ENCODE results near the gene ARFGAP2.

The ARFGAP2 gene

DNA sequence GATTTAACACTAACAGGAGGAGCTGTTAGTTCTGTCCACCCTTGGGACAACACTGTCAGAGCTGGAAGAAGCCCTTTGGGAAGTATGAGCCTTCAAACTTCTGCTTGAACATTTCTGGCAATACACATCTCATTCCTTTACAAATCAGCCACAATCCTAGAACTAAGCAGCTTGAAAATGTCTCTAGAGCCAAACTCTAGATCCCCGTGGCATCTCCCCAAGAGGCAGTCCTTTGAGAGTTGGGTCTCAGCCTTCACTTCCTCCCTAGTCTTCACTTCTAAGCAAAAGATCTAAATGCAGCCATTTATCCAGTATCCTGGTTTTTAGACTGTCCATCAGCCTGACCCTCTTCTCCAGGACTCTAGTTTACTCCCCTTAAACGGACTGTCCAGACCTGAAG lies 26.9 kb downstream of the ARFGAP2 start:
- DNase-seq (ENCODE audit: low read depth) = no peak
- TF ChIP-seq, protein P1, sequence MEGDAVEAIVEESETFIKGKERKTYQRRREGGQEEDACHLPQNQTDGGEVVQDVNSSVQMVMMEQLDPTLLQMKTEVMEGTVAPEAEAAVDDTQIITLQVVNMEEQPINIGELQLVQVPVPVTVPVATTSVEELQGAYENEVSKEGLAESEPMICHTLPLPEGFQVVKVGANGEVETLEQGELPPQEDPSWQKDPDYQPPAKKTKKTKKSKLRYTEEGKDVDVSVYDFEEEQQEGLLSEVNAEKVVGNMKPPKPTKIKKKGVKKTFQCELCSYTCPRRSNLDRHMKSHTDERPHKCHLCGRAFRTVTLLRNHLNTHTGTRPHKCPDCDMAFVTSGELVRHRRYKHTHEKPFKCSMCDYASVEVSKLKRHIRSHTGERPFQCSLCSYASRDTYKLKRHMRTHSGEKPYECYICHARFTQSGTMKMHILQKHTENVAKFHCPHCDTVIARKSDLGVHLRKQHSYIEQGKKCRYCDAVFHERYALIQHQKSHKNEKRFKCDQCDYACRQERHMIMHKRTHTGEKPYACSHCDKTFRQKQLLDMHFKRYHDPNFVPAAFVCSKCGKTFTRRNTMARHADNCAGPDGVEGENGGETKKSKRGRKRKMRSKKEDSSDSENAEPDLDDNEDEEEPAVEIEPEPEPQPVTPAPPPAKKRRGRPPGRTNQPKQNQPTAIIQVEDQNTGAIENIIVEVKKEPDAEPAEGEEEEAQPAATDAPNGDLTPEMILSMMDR (conservative IDR thresholded peaks at IDR 0.05; ENCODE audit: control insufficient read depth, insufficient read depth, low read depth, low read length) = no peak
- H3K4me3 ChIP-seq (ENCODE audit: control insufficient read depth, low read depth, low read length) = no peak overlapping the region

DNA sequence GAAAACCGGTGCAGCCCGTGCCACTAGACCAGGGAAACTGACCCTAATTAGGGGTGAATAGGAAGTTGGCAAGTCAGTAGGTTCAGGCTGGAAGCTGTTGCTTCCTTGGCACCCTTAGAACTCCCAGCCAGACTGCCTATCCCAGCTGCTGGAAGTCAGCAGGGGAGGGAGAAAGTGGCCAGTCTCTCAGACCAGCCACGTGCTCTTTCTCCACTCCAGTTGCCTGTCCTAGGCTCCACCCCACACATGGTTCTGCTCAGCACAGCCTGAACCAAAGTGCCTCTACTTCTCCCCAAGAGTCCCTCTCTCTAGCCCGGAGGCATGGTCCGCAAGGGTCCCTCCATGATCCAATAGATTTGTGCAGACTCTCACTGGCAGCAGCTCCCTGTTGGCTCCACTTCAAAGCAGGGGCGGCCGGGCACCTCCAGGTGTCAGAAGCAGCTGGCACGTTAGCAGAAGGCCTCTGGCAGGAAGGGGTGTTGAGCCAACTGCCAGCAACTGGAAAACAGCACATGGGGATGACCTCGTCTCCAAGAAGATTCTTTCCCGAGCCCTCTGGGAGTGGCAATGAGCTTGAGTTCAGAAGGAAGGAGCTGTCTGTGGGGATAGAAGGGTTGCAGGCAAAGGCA lies 27.7 kb downstream of the ARFGAP2 start:
- no peak for DNase-seq (ENCODE audit: low read depth)
- TF ChIP-seq, protein P1 (conservative IDR thresholded peaks at IDR 0.05; ENCODE audit: control insufficient read depth, insufficient read depth, low read depth, low read length) = no peak
- no peak overlapping the region for H3K4me3 ChIP-seq (ENCODE audit: control insufficient read depth, low read depth, low read length)

DNA sequence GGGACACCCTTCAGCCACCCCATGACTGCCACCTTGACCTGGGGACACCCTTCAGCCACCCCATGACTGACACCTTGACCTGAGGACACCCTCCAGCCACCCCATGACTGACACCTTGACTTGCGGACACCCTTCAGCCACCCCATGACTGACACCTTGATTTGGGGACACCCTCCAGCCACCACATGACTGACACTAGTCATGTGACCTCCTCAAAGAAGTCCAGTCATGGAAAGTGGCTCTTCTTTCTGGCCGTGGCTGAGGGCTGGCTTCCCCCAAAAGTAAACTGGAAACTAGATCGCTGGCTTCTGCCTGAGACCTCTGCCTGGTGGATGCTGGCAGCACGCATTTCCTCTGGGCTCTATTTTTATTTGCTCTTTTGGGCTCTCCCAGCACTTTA lies 28.4 kb downstream of the ARFGAP2 start:
- H3K4me3 ChIP-seq (ENCODE audit: control insufficient read depth, low read depth, low read length) = no peak overlapping the region
- no peak for DNase-seq (ENCODE audit: low read depth)
- TF ChIP-seq, protein P1 (conservative IDR thresholded peaks at IDR 0.05; ENCODE audit: control insufficient read depth, insufficient read depth, low read depth, low read length) = no peak

DNA sequence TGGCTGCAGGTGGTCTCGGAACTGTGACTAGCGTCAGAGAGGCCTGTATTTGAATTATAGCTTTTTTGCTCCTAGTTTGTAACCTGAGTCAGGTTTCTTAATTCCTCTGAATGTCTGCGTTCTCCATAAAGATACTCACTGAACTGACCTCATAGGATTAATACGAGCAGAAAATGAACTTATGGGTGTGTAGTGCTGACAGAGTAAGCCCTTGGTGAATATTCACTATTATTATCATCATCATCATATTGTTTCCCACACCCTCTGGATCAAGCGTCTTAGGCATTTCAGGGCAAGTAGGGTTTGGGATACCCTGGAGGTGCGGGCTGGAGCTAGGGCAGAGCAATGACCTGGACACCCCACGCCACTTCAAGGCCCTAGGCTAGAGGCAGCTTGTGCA lies 29.0 kb downstream of the ARFGAP2 start:
- TF ChIP-seq, protein P1 (conservative IDR thresholded peaks at IDR 0.05; ENCODE audit: control insufficient read depth, insufficient read depth, low read depth, low read length) = no peak
- H3K4me3 ChIP-seq (ENCODE audit: control insufficient read depth, low read depth, low read length) = no peak overlapping the region
- DNase-seq (ENCODE audit: low read depth) = no peak

DNA sequence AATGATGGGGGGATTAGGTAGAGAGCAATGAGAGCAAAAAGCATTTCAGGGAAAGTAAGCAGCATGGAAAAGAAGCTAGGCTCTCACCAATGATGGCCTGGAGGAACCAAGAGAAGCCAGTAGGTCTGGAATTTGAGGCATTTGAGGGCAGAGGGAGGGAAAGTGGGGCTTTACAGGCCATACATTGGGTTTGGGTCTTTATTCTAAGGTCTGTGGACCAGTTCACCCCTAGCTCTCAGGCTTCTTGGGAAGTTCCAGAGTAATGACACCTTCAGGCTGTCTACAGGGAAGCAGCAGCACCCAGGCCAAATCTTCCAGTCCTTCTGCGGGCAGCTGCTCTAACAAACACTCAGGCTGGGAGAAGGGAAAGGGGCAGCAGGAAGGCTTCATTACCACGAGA lies 29.4 kb downstream of the ARFGAP2 start:
- DNase-seq (ENCODE audit: low read depth) = no peak
- TF ChIP-seq, protein P1 (conservative IDR thresholded peaks at IDR 0.05; ENCODE audit: control insufficient read depth, insufficient read depth, low read depth, low read length) = no peak

DNA sequence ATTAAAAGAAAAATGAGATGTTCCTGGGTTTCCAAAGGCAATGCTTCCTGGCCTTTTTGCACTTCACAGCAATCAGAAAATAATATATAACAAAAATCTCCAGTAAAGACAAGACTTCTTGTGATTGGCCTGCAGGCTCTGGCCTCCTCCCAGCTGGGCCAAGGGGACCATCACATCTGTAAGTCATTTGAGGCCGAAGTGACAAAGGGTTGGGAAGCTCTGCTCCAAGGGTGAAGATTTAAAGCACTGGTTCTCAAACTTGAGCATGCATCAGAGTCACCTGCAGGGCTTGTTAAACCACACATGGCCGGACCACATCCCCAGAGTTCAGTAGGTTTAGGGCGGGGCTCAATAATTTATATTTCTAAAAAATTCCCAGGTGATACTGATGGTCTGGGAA lies 32.1 kb downstream of the ARFGAP2 start:
- no peak overlapping the region for H3K4me3 ChIP-seq (ENCODE audit: control insufficient read depth, low read depth, low read length)

More for the DNA sequence above, 29.4 kb downstream of the ARFGAP2 start:
- no peak overlapping the region for H3K4me3 ChIP-seq (ENCODE audit: control insufficient read depth, low read depth, low read length)

More for the DNA sequence above, 32.1 kb downstream of the ARFGAP2 start:
- no peak for DNase-seq (ENCODE audit: low read depth)
- TF ChIP-seq, protein P1 (conservative IDR thresholded peaks at IDR 0.05; ENCODE audit: control insufficient read depth, insufficient read depth, low read depth, low read length) = no peak
